DND-41 (cell line): ENCODE measurements around the gene NUP188.

Experiments used
- ATAC-seq: fragments of 200-7000 bp; cut with Tn5 transposase; 3 replicates; pipeline ENCODE4 v1.9.1; 2021; ENCODE audit warnings: low read depth; ENCODE audit not compliant: insufficient read depth
- DNase-seq: peaks from one replicate; pipeline ENCODE4 v3.0.0-alpha.2; 2020
- H2AFZ ChIP-seq: 2 replicates; pipeline ENCODE4 v1.6.0; 2012; ENCODE audit warnings: low read depth, low read length
- H3K27ac ChIP-seq: 2 replicates; pipeline ENCODE4 v1.5.1; 2012; ENCODE audit warnings: low read length, inconsistent platforms
- H3K27me3 ChIP-seq: fragments of 200-600 bp; sonication (generic); 2 replicates; pipeline ENCODE4 v1.6.0; 2012; ENCODE audit warnings: low read length, mild to moderate bottlenecking, inconsistent platforms; ENCODE audit not compliant: insufficient read depth, poor library complexity
- H3K36me3 ChIP-seq: 2 replicates; pipeline ENCODE4 v1.5.1; 2012; ENCODE audit warnings: low read length, inconsistent platforms; ENCODE audit not compliant: insufficient read depth
- H3K4me1 ChIP-seq: 2 replicates; pipeline ENCODE4 v1.5.1; 2012; ENCODE audit warnings: mild to moderate bottlenecking, low read length; ENCODE audit not compliant: insufficient read depth
- H3K4me2 ChIP-seq: 2 replicates; pipeline ENCODE4 v1.6.0; 2012; ENCODE audit warnings: mild to moderate bottlenecking, moderate library complexity, low read length, inconsistent platforms; ENCODE audit not compliant: insufficient read depth
- H3K4me3 ChIP-seq, 2 experiments: fragments of 200-600 bp in 1 of 2; shearing (Covaris generic) in 1 of 2; 2 replicates each; pipeline ENCODE4 v1.5.1; 2012 to 2016; ENCODE audit warnings: inconsistent platforms in 2 of 2, low read length in 2 of 2, mild to moderate bottlenecking in 2 of 2, low read depth in 1 of 2, moderate library complexity in 1 of 2
- H3K79me2 ChIP-seq: 2 replicates; pipeline ENCODE4 v1.6.0; 2012; ENCODE audit warnings: low read length, inconsistent platforms; ENCODE audit not compliant: insufficient read depth
- H3K9ac ChIP-seq: 2 replicates; pipeline ENCODE4 v1.6.0; 2012; ENCODE audit warnings: low read depth, mild to moderate bottlenecking, inconsistent platforms, low read length, moderate library complexity
- H3K9me3 ChIP-seq: 2 replicates; pipeline ENCODE4 v1.5.1; 2012; ENCODE audit warnings: low read length, moderate library complexity, mild to moderate bottlenecking, inconsistent platforms; ENCODE audit not compliant: insufficient read depth, severe bottlenecking
- H4K20me1 ChIP-seq: 2 replicates; pipeline ENCODE4 v1.6.0; 2012; ENCODE audit warnings: low read length; ENCODE audit not compliant: insufficient read depth
- CTCF ChIP-seq: IDR thresholded peaks from 2 replicates; pipeline ENCODE4 v1.5.1; 2012; ENCODE audit warnings: borderline replicate concordance, low read length, moderate library complexity, mild to moderate bottlenecking; ENCODE audit not compliant: poor library complexity, severe bottlenecking; ENCODE audit errors: extremely low read depth
- EZH2 ChIP-seq: IDR thresholded peaks from 3 replicates; pipeline ENCODE4 v1.6.1; 2012; ENCODE audit warnings: borderline replicate concordance, low read depth, mild to moderate bottlenecking, moderate library complexity, low read length, inconsistent platforms; ENCODE audit not compliant: severe bottlenecking

Gene NUP188

GRCh38 chr9:129008986-129009583 lies 61.6 kb downstream of the NUP188 start:
- peaks cover 4% of the 10 kb centered on the region for H4K20me1 ChIP-seq
- no peaks in the 10 kb centered on the region for H3K4me1 ChIP-seq
- DNase-seq (no peak), ATAC-seq (no peak)
- no peak overlapping the region for H3K27ac ChIP-seq
- H3K36me3 ChIP-seq = peaks cover 88% of the 10 kb centered on the region
- H3K27me3 ChIP-seq = no peaks in the 10 kb centered on the region
- no peak overlapping the region for H3K4me3 ChIP-seq
- no peaks in the 10 kb centered on the region for H3K9me3 ChIP-seq
- no peak overlapping the region for H2AFZ ChIP-seq
- no peak overlapping the region for H3K9ac ChIP-seq
- no peak for TF ChIP-seq CTCF
- TF ChIP-seq EZH2 = no peak
- H3K4me2 ChIP-seq = no peak overlapping the region
- H3K79me2 ChIP-seq = no peaks in the 10 kb centered on the region

GRCh38 chr9:129009584-129010141 lies 62.2 kb downstream of the NUP188 start:
- no peak for DNase-seq
- peaks cover 92% of the 10 kb centered on the region for H3K36me3 ChIP-seq
- no peak overlapping the region for H3K9ac ChIP-seq
- H4K20me1 ChIP-seq = peaks cover 4% of the 10 kb centered on the region
- no peak overlapping the region for H3K4me2 ChIP-seq
- H3K79me2 ChIP-seq = no peaks in the 10 kb centered on the region
- TF ChIP-seq EZH2 (no peak), CTCF (no peak)
- no peaks in the 10 kb centered on the region for H3K27me3 ChIP-seq
- no peak overlapping the region for H2AFZ ChIP-seq
- no peak overlapping the region for H3K4me3 ChIP-seq
- no peak for ATAC-seq
- H3K27ac ChIP-seq = no peak overlapping the region
- no peaks in the 10 kb centered on the region for H3K9me3 ChIP-seq
- H3K4me1 ChIP-seq = no peaks in the 10 kb centered on the region

- no peak for TF ChIP-seq CTCF
- TF ChIP-seq EZH2 = no peak
- no peak overlapping the region for H2AFZ ChIP-seq
- H3K36me3 ChIP-seq = peaks cover 89% of the 10 kb centered on the region
- no peaks in the 10 kb centered on the region for H3K79me2 ChIP-seq
- no peak overlapping the region for H3K9ac ChIP-seq
- H3K4me3 ChIP-seq = no peak overlapping the region
- no peaks in the 10 kb centered on the region for H3K9me3 ChIP-seq
- no peak overlapping the region for H3K27ac ChIP-seq
- peaks cover 4% of the 10 kb centered on the region for H4K20me1 ChIP-seq
- no peaks in the 10 kb centered on the region for H3K27me3 ChIP-seq
- no peak overlapping the region for H3K4me2 ChIP-seq
- no peaks in the 10 kb centered on the region for H3K4me1 ChIP-seq
- DNase-seq (no peak), ATAC-seq (no peak)
These were observed 62.9 kb downstream of the NUP188 start for GRCh38 chr9:129010267-129010975.
